CD8-positive, alpha-beta memory T cell (primary cell): ENCODE measurements around the gene MBLAC1. TPM values are rescaled to one million over a fixed set of nuclear protein-coding genes. Genes with fewer than 3 reads are reported as not detected.
"Not testable (repeated sequence)": the region's sequence is repeated elsewhere in the genome, so short reads cannot be mapped to it uniquely, and the experiment has no call there.

Experiments
- CTCF ChIA-PET: fragments of 350-600 bp; sonication (Branson Sonifier 250); formaldehyde crosslinking; loops from one replicate; lab custom pipeline; 2021; ENCODE audit warnings: antibody characterized with exemption; lab: Charles Lee
- POLR2A ChIA-PET: fragments of 350-600 bp; sonication (Branson Sonifier 250); formaldehyde crosslinking; loops from one replicate; lab custom pipeline; 2021; ENCODE audit warnings: antibody characterized with exemption; lab: Charles Lee
- DNase-seq, 5 donors: peaks; one replicate each; pipeline versions ENCODE4 v3.0.0 to v3.0.0-alpha.2; 2020 to 2022; ENCODE audit warnings: mixed read lengths in 1 of 5
- H3K27ac ChIP-seq: one replicate; pipeline ENCODE4 v1.7.0; 2013; ENCODE audit warnings: low read depth, mild to moderate bottlenecking, low read length, moderate library complexity
- H3K27me3 ChIP-seq: 2 replicates; pipeline ENCODE4 v1.7.0; 2013; ENCODE audit warnings: low read length, mild to moderate bottlenecking; ENCODE audit not compliant: insufficient read depth, poor library complexity, severe bottlenecking
- H3K36me3 ChIP-seq: 2 replicates; pipeline ENCODE4 v1.7.0; 2013; ENCODE audit warnings: mild to moderate bottlenecking, low read length, moderate library complexity; ENCODE audit not compliant: insufficient read depth
- H3K4me1 ChIP-seq: 2 replicates; pipeline ENCODE4 v1.7.0; 2013; ENCODE audit warnings: mild to moderate bottlenecking, low read length, moderate library complexity; ENCODE audit not compliant: insufficient read depth
- H3K4me3 ChIP-seq: 2 replicates; pipeline ENCODE4 v1.7.0; 2013; ENCODE audit warnings: mild to moderate bottlenecking, low read length
- H3K9me3 ChIP-seq: 2 replicates; pipeline ENCODE4 v1.7.0; 2013; ENCODE audit warnings: mild to moderate bottlenecking, low read length
- H3K27ac Mint-ChIP-seq, 8 donors: one replicate each; pipeline ENCODE4 v1.8.0; 2020 to 2021; ENCODE audit warnings: mixed read lengths in 8 of 8, mild to moderate bottlenecking in 6 of 8, inconsistent platforms in 3 of 8, moderate library complexity in 3 of 8
- H3K27me3 Mint-ChIP-seq, 2 donors: one replicate each; pipeline ENCODE4 v1.8.0; 2020 to 2021; ENCODE audit warnings: mixed read lengths in 2 of 2, mild to moderate bottlenecking in 1 of 2, moderate library complexity in 1 of 2
- H3K36me3 Mint-ChIP-seq, 3 donors: one replicate each; pipeline ENCODE4 v1.8.0; 2020 to 2021; ENCODE audit warnings: mixed read lengths in 3 of 3, inconsistent platforms in 1 of 3, mild to moderate bottlenecking in 1 of 3
- H3K4me1 Mint-ChIP-seq, 3 donors: one replicate each; pipeline ENCODE4 v1.8.0; 2020 to 2021; ENCODE audit warnings: mixed read lengths in 3 of 3, inconsistent platforms in 1 of 3, mild to moderate bottlenecking in 1 of 3
- H3K4me3 Mint-ChIP-seq, 7 donors: one replicate each; pipeline ENCODE4 v1.8.0; 2020 to 2021; ENCODE audit warnings: mixed read lengths in 7 of 7, mild to moderate bottlenecking in 6 of 7, moderate library complexity in 4 of 7, inconsistent platforms in 2 of 7
- H3K9me3 Mint-ChIP-seq, 5 donors: one replicate each; pipeline ENCODE4 v1.8.0; 2020 to 2022; ENCODE audit warnings: mixed read lengths in 5 of 5, mild to moderate bottlenecking in 3 of 5, moderate library complexity in 2 of 5, inconsistent platforms in 1 of 5
- polyA plus RNA-seq: library from polyadenylated mRNA; unstranded; fragments of 300-500 nt; fragmentation: Illumina TruSeq; gene quantifications from one replicate; pipeline ENCODE4 v1.2.3, GENCODE V29; 2021
- total RNA-seq, 2 experiments: library from RNA; stranded (reverse); gene quantifications; one replicate each; pipeline ENCODE4 v1.2.3, GENCODE V29; 2021

MBLAC1 gene
- total and polyA plus RNA-seq, 3 experiments from 2014 or later = 2.3 to 4.4 (median 4.4) TPM

DNA sequence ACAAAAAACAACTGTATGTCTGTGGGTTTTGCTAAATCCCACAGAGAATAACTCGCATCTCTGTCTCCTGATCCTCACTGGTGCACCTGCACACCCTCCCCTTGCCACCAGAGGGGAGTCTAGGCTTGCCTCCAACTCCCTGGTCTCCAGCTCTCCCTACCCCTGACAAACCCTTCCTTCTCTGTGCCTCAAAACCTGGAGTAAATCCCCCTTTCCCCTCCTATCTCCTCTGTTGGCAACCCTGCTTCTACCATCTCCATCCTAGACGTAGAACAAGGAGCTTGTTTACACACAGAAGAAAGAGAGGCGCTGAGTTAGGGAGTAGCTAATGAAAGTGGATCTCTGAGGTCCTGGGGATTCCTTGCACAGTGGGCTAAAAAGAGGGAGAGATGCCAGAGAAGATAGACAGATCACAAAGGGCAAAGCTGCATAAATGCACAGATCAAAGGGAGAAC, 6.0 kb downstream of the MBLAC1 start:
- ChIA-PET CTCF (interaction anchor here (0.6 to 7.9 kb wide), 35 partner anchors 9 to 314 kb away, joined by 3 to 88 read pairs (median 5); partner anchors contain the start of genes AP4M1, COPS6, GAL3ST4 and GPC2), POLR2A (interaction anchor here (0.5 kb wide), 2 partner anchors 476 to 670 kb away, joined by 3 to 7 read pairs; no protein-coding TSS in a partner anchor)
- H3K9me3 ChIP-seq = no peaks in the 10 kb centered on the region
- H3K4me1 ChIP-seq = peaks cover 19% of the 10 kb centered on the region
- Mint-ChIP-seq H3K27ac (peak overlapping the region in 3 of 8 donors; percentile 25 to 51 (median 50)), H3K27me3 (no peaks in the 10 kb centered on the region), H3K36me3 (no peaks in the 10 kb centered on the region), H3K4me3 (peak overlapping the region in 2 of 7 donors; percentile 10 to 29), H3K9me3 (no peaks in the 10 kb centered on the region), H3K4me1 (peaks cover 13 to 25% (median 17%) of the 10 kb centered on the region in 3 donors)
- H3K36me3 ChIP-seq = no peaks in the 10 kb centered on the region
- no peak overlapping the region for H3K4me3 ChIP-seq
- H3K27me3 ChIP-seq = no peaks in the 10 kb centered on the region
- peak; percentile 34 to 73 (median 46) for DNase-seq
- H3K27ac ChIP-seq = no peak overlapping the region

DNA sequence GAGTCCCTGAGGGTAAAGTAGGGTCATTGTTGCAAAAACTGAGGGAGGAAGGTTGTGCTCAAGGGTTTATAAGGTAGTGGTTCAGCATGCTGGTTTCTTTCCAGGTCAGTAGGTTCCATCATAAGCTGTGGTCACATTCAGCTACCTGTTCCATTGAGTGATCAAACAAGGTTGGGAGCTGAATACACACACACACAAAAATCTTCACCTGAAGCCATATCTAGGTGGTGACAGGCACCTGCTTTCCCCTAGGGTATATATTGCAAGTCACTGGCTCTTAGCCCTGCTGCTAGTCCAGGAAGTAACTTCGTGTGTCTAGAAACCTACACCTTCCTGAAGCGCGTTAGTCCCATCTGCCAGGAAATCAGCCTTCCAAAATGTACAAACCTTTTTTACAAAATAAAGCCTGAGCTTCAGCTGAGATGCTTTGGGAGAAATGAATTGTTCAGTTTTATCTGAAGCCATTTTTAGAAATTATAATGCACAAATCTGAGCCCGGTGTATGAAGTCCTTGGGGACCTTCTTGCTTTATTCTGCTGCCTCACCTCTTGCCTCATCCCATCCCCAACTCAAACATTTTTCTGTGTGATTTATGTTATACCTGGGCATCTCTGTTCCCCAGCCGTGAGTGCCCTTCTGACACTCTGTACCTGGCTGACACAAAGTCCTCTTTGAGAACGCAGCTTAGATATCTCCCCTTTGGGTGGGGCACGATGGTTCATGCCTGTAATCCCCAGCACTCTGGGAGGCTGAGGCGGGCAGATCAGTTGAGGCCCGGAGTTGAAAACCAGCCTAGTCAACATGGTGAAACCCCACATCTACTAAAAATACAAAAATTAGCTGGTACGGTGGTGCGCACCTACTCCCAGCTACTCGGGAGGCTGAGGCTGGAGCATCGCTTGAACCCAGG, 11.3 kb downstream of the MBLAC1 start:
- Mint-ChIP-seq H3K27me3 (peaks cover 0 to 11% of the 10 kb centered on the region in 2 donors), H3K9me3 (no peaks in the 10 kb centered on the region), H3K4me1 (peaks cover 0 to 4% (median 0%) of the 10 kb centered on the region in 3 donors), H3K4me3 (no peak overlapping the region), H3K27ac (peak overlapping the region in 1 of 8 donors; percentile 47), H3K36me3 (peaks cover 0 to 2% (median 0%) of the 10 kb centered on the region in 3 donors)
- H3K4me3 ChIP-seq = no peak overlapping the region
- POLR2A ChIA-PET = no interaction called here
- H3K27ac ChIP-seq = no peak overlapping the region
- H3K36me3 ChIP-seq = no peaks in the 10 kb centered on the region
- no peaks in the 10 kb centered on the region for H3K27me3 ChIP-seq
- H3K4me1 ChIP-seq = no peaks in the 10 kb centered on the region
- CTCF ChIA-PET = interaction anchor here (0.8 to 1.4 kb wide), 3 partner anchors 9 to 79 kb away, joined by 3 to 8 read pairs (median 3); no protein-coding TSS in a partner anchor
- H3K9me3 ChIP-seq = no peaks in the 10 kb centered on the region
- no peak for DNase-seq

DNA sequence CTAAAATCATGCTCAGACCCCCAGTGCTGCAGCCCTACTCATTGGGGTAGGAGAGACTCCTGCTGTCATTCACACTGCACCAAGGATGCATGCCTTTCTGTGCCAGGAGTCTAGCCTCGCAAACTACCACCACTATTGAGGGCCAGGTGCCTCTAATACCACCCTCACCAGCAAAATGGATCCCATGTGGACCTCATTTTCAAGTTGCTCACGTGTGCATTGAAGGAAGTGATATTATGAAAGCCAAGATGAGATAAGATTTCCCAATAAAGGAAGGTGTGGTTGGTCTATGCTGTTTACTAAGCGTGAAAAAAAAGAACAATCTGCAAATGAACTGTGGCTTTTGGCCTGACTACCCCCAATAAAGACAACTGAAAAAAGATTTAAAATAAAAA, 14.8 kb downstream of the MBLAC1 start:
- Mint-ChIP-seq H3K9me3 (no peaks in the 10 kb centered on the region), H3K27ac (peak overlapping the region in 1 of 8 donors; percentile 63), H3K4me1 (peaks cover 0 to 4% (median 4%) of the 10 kb centered on the region in 3 donors), H3K27me3 (peaks cover 0 to 11% of the 10 kb centered on the region in 2 donors), H3K36me3 (peaks cover 0 to 2% (median 0%) of the 10 kb centered on the region in 3 donors), H3K4me3 (no peak overlapping the region)
- no peak overlapping the region for H3K4me3 ChIP-seq
- H3K9me3 ChIP-seq = no peaks in the 10 kb centered on the region
- no peaks in the 10 kb centered on the region for H3K4me1 ChIP-seq
- H3K36me3 ChIP-seq = no peaks in the 10 kb centered on the region
- no peaks in the 10 kb centered on the region for H3K27me3 ChIP-seq
- ChIA-PET POLR2A (no interaction called here), CTCF (interaction anchor here (1.6 kb wide), 1 partner anchor 15 kb away, joined by 6 read pairs; no protein-coding TSS in a partner anchor)
- H3K27ac ChIP-seq = no peak overlapping the region
- no peak for DNase-seq

DNA sequence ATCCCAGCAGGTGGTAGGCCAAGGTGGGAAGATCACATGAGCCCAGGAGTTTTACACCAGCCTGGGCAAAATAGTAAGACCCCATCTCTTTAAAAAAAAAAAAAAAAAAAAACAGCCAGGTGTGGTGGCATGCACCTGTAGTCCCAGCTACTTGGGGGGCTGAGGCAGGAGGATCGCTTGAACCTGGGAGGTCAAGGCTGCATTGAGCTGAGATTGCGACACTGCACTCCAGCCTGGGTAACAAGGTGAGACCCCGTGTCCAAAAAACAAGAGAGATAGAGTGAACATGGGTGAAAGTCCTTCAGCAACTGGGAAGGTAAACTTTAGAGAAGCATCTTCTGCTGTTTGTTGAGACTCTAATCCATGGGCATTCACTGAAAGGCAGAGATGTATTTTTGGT, 15.7 kb downstream of the MBLAC1 start:
- peaks cover 0 to 2% (median 0%) of the 10 kb centered on the region in 3 donors for H3K36me3 Mint-ChIP-seq
- Histone ChIP-seq H3K4me1 (no peaks in the 10 kb centered on the region), H3K4me3 (no peak overlapping the region), H3K36me3 (no peaks in the 10 kb centered on the region), H3K9me3 (no peaks in the 10 kb centered on the region), H3K27me3 (no peaks in the 10 kb centered on the region), H3K27ac (no peak overlapping the region)
- H3K4me1 Mint-ChIP-seq = peaks cover 0 to 4% (median 4%) of the 10 kb centered on the region in 3 donors
- H3K9me3 Mint-ChIP-seq = no peaks in the 10 kb centered on the region
- no peak for DNase-seq
- H3K27me3 Mint-ChIP-seq = peaks cover 0 to 11% of the 10 kb centered on the region in 2 donors
- no peak overlapping the region for H3K27ac Mint-ChIP-seq
- H3K4me3 Mint-ChIP-seq = no peak overlapping the region
- POLR2A ChIA-PET = interaction anchor here (0.5 to 0.7 kb wide), 2 partner anchors 16 to 286 kb away, joined by 3 to 9 read pairs; partner anchors contain the start of genes TRAPPC14 and ZCWPW1
- CTCF ChIA-PET = interaction anchor here (1.0 to 1.6 kb wide), 2 partner anchors 10 to 14 kb away, joined by 4 to 6 read pairs; no protein-coding TSS in a partner anchor

DNA sequence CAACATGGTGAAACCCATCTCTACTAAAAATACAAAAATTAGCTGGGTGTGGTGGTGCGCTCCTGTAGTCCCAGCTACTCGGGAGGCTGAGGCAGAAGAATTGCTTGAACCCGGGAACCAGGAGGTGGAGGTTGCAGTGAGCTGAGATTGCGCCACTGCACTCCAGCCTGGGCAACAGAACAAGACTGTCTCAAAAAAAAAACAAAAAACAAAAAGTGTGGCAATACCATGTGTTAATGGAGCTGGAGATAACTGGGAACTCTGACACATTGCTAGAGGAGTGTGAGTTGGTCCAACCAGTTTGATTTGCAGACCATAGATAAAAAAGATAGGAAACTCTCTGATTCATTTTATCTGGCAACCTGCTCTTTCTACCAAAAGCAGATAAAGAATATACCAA, 19.6 kb downstream of the MBLAC1 start:
- not testable (repeated sequence) for H3K27ac ChIP-seq, H3K9me3 Mint-ChIP-seq, H3K4me3 ChIP-seq, H3K27me3 Mint-ChIP-seq, H3K27ac Mint-ChIP-seq, H3K9me3 ChIP-seq, H3K36me3 ChIP-seq, H3K4me3 Mint-ChIP-seq, DNase-seq, H3K27me3 ChIP-seq
- POLR2A ChIA-PET = interaction anchor here (0.7 kb wide), 1 partner anchor 31 kb away, joined by 3 read pairs; the partner anchor contains the start of gene GPC2
- CTCF ChIA-PET = interaction anchor here (0.8 to 1.4 kb wide), 2 partner anchors 40 to 44 kb away, joined by 3 to 4 read pairs; no protein-coding TSS in a partner anchor
- peaks cover 0 to 17% (median 6%) of the 10 kb centered on the region in 3 donors for H3K36me3 Mint-ChIP-seq
- H3K4me1 ChIP-seq = peaks cover 16% of the 10 kb centered on the region
- H3K4me1 Mint-ChIP-seq = peaks cover 19 to 26% (median 22%) of the 10 kb centered on the region in 3 donors

DNA sequence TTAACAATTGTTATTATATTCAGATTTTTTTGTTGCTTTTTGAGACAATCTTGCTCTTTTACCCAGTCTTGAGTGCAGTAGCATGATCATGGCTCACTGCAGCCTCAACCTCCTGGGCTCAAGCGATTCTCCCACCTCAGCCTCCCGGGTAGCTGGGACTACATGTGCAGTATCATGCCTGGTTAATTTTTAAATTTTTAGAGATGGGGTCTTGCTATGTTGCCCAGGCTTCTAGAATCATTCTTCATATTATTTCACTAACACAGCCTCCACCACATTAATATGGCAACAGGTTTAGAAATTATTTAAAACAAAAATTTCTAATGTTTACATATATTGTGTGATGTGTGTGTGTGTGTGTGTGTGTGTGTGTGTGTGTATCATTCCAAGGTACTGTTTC, 20.5 kb downstream of the MBLAC1 start:
- Mint-ChIP-seq H3K4me3 (peak overlapping the region in 1 of 7 donors; percentile 78), H3K9me3 (no peaks in the 10 kb centered on the region), H3K4me1 (peaks cover 23 to 34% (median 29%) of the 10 kb centered on the region in 3 donors), H3K27ac (peak overlapping the region in 2 of 8 donors; percentile 58 to 85), H3K36me3 (peaks cover 0 to 24% (median 8%) of the 10 kb centered on the region in 3 donors), H3K27me3 (no peaks in the 10 kb centered on the region)
- CTCF ChIA-PET = interaction anchor here (1.4 to 2.9 kb wide), 4 partner anchors 11 to 71 kb away, joined by 3 to 23 read pairs (median 4); no protein-coding TSS in a partner anchor
- no peak overlapping the region for H3K4me3 ChIP-seq
- H3K36me3 ChIP-seq = no peaks in the 10 kb centered on the region
- H3K27ac ChIP-seq = no peak overlapping the region
- H3K4me1 ChIP-seq = peaks cover 23% of the 10 kb centered on the region
- DNase-seq = no peak
- no peaks in the 10 kb centered on the region for H3K9me3 ChIP-seq
- POLR2A ChIA-PET = interaction anchor here (0.7 to 2.6 kb wide), 2 partner anchors 11 to 97 kb away, joined by 5 to 23 read pairs; partner anchors contain the start of gene TRAPPC14
- no peaks in the 10 kb centered on the region for H3K27me3 ChIP-seq

DNA sequence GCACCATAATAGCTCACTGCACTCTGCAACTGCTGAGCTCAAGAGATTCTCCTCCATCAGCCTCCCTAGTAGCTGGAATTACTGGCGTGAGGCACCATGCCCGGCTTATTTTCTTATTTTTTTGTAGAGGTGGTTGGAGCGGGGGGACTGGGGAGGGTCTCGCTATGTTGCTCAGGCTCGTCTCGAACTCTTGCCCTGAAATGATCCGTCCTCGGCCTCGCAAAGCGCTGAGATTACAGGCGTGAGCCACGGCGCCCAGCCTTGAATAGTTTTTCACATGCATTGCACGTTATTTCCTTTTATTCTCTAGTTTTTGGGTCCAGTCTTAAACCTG, 21.4 kb downstream of the MBLAC1 start:
- Histone ChIP-seq H3K4me1 (peaks cover 29% of the 10 kb centered on the region), H3K4me3 (peak overlapping the region; percentile 83), H3K27ac (peak overlapping the region; percentile 87), H3K27me3 (no peaks in the 10 kb centered on the region), H3K9me3 (no peaks in the 10 kb centered on the region), H3K36me3 (no peaks in the 10 kb centered on the region)
- ChIA-PET POLR2A (interaction anchor here (0.6 to 2.6 kb wide), 12 partner anchors 8 to 524 kb away, joined by 3 to 23 read pairs (median 5); partner anchors contain the start of genes GAL3ST4, GPC2, MBLAC1 and STAG3), CTCF (interaction anchor here (0.6 to 2.9 kb wide), 9 partner anchors 11 to 70 kb away, joined by 3 to 23 read pairs (median 3); partner anchors contain the start of genes GPC2, STAG3 and TRAPPC14)
- peaks cover 27 to 39% (median 37%) of the 10 kb centered on the region in 3 donors for H3K4me1 Mint-ChIP-seq
- no peak for DNase-seq
- no peaks in the 10 kb centered on the region for H3K27me3 Mint-ChIP-seq
- H3K9me3 Mint-ChIP-seq = no peaks in the 10 kb centered on the region
- H3K4me3 Mint-ChIP-seq = peak overlapping the region; percentile 82 to 99 (median 95)
- H3K27ac Mint-ChIP-seq = peak overlapping the region; percentile 85 to 99 (median 96)
- H3K36me3 Mint-ChIP-seq = peaks cover 0 to 33% (median 13%) of the 10 kb centered on the region in 3 donors
